Common myeloid progenitor, CD34-positive (primary cell): ENCODE results near the gene ITSN1.

ENCODE experiments used
- CTCF ChIA-PET: fragments of 350-600 bp; sonication (Branson Sonifier 250); formaldehyde crosslinking; loops from one replicate; lab custom pipeline; 2021; ENCODE audit warnings: antibody characterized with exemption; lab: Charles Lee
- POLR2A ChIA-PET: fragments of 350-600 bp; sonication (Branson Sonifier 250); formaldehyde crosslinking; loops from one replicate; lab custom pipeline; 2021; ENCODE audit warnings: antibody characterized with exemption; lab: Charles Lee
- DNase-seq, 3 donors: peaks; one replicate each; pipeline versions ENCODE4 v3.0.0 to v3.0.0-alpha.2; 2013
- H3K27ac ChIP-seq, 2 experiments: 1 replicate in 1 of 2; 2 replicates in 1 of 2; pipeline ENCODE4 v1.7.0; 2013; ENCODE audit warnings: inconsistent platforms in 2 of 2, low read length in 2 of 2, mild to moderate bottlenecking in 2 of 2, low read depth in 1 of 2, moderate library complexity in 1 of 2; ENCODE audit not compliant: severe bottlenecking in 2 of 2, insufficient read depth in 1 of 2, poor library complexity in 1 of 2
- H3K27me3 ChIP-seq, 5 experiments: replicated peaks in 2 of 5; 1 replicate in 3 of 5; 2 replicates in 2 of 5; pipeline versions ENCODE4 v1.6.1 to v1.7.0; 2013; ENCODE audit warnings: low read length in 4 of 5, mild to moderate bottlenecking in 2 of 5, moderate library complexity in 2 of 5, inconsistent platforms in 1 of 5; ENCODE audit not compliant: insufficient read depth in 5 of 5, control insufficient read depth in 4 of 5
- H3K36me3 ChIP-seq, 4 experiments: 1 replicate in 2 of 4; 2 replicates in 2 of 4; pipeline versions ENCODE4 v1.6.1 to v1.7.0; 2013; ENCODE audit warnings: low read length in 3 of 4, control low read depth in 1 of 4, mild to moderate bottlenecking in 1 of 4; ENCODE audit not compliant: control insufficient read depth in 4 of 4, insufficient read depth in 4 of 4
- H3K4me1 ChIP-seq, 4 experiments: 1 replicate in 3 of 4; 2 replicates in 1 of 4; pipeline versions ENCODE4 v1.6.1 to v1.7.1; 2013; ENCODE audit warnings: low read length in 3 of 4, mild to moderate bottlenecking in 3 of 4, control low read depth in 1 of 4, inconsistent platforms in 1 of 4, moderate library complexity in 1 of 4; ENCODE audit not compliant: control insufficient read depth in 4 of 4, insufficient read depth in 4 of 4; ENCODE audit errors: control extremely low read depth in 1 of 4
- H3K4me3 ChIP-seq, 7 experiments: 1 replicate in 4 of 7; 2 replicates in 3 of 7; pipeline versions ENCODE4 v1.5.1 to v1.7.0; 2013; ENCODE audit warnings: mild to moderate bottlenecking in 7 of 7, low read length in 6 of 7, moderate library complexity in 6 of 7, inconsistent platforms in 2 of 7, low read depth in 2 of 7, control low read depth in 1 of 7; ENCODE audit not compliant: insufficient read depth in 4 of 7, control insufficient read depth in 1 of 7; ENCODE audit errors: extremely low read depth in 1 of 7
- H3K9me3 ChIP-seq, 5 experiments: 1 replicate in 4 of 5; 2 replicates in 1 of 5; pipeline versions ENCODE4 v1.6.1 to v1.7.1; 2013; ENCODE audit warnings: low read length in 4 of 5, mild to moderate bottlenecking in 2 of 5, inconsistent platforms in 1 of 5, low read depth in 1 of 5, moderate library complexity in 1 of 5; ENCODE audit not compliant: control insufficient read depth in 4 of 5, insufficient read depth in 2 of 5; ENCODE audit errors: control extremely low read depth in 1 of 5
- WGBS: methylation state at CpG from one replicate; pipeline ENCODE4 v1.1.5; 2013; ENCODE audit not compliant: insufficient coverage; 5-methylcytosine and 5-hydroxymethylcytosine counted together

ITSN1 gene

DNA sequence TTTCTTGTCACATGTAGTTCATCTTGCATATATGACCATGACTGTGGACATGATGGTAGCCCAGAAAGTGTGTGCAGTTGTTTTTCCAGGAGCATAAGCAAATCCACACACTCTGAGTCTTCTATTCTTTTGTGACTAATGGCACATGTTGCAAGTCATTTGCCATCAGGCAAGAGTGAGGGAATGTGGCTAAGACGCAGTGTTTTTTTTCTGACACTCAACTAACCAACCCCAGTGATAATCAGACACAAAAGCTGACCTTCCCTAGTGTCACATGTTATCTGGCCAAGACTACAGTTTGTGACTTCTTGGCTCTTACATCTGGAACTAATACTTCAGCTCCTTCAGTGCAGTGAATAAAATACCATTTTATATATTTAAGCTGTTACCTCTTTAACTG lies 108.8 kb downstream of the ITSN1 start:
- no peaks in the 10 kb centered on the region for H3K36me3 ChIP-seq
- ChIA-PET POLR2A (no interaction called here), CTCF (no interaction called here)
- no peak overlapping the region for H3K27ac ChIP-seq
- no peak for DNase-seq
- no CpG with 5 or more reads among the region's 1 CpG for WGBS
- H3K4me3 ChIP-seq: no peak overlapping the region
- H3K9me3 ChIP-seq: peaks cover 0 to 13% (median 4%) of the 10 kb centered on the region in 5 experiments
- H3K27me3 ChIP-seq: no peaks in the 10 kb centered on the region
- H3K4me1 ChIP-seq: no peaks in the 10 kb centered on the region

DNA sequence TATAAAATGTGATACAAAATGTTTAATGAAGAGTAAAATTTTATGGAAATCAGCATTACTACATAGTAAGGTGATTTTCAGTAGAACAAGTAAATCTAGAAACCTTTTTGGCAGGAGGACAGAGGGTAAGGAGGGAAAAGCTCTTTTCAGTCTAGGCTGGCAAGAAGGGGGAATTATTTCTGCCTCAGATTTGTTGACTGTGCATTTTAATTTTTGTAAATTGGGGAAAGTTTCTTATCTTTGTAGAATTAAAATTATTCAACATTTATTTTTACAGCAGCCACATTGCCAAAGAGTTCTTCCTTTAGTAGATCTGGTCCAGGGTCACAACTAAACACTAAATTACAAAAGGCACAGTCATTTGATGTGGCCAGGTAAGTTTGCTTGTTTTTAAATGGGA lies 109.2 kb downstream of the ITSN1 start:
- ChIA-PET POLR2A (no interaction called here), CTCF (no interaction called here)
- peaks cover 0 to 9% (median 4%) of the 10 kb centered on the region in 5 experiments for H3K9me3 ChIP-seq
- DNase-seq: no peak
- no peaks in the 10 kb centered on the region for H3K36me3 ChIP-seq
- no peaks in the 10 kb centered on the region for H3K4me1 ChIP-seq
- no peak overlapping the region for H3K27ac ChIP-seq
- no peak overlapping the region for H3K4me3 ChIP-seq
- H3K27me3 ChIP-seq: no peaks in the 10 kb centered on the region

DNA sequence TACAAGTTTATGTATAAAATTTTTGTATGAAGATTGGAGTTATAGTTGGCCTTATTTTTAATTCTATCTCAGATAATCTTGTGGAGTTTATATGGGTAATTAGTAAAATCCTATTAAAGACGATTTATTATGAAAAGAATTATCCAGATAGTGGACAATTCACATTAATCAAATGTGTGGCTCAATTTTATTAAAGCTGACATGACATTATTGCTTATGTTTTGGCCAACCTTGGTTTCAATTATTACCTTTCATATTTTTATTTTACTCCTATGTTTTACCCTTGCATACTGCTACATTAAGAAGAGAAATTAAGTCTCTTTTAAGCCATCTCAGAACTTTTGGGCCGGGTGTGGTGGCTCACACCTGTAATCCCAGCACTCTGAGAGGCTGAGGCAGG lies 110.0 kb downstream of the ITSN1 start:
- Histone ChIP-seq H3K27me3 (no peaks in the 10 kb centered on the region), H3K27ac (no peak overlapping the region), H3K4me3 (no peak overlapping the region), H3K9me3 (peaks cover 0 to 5% (median 2%) of the 10 kb centered on the region in 5 experiments), H3K36me3 (no peaks in the 10 kb centered on the region), H3K4me1 (no peaks in the 10 kb centered on the region)
- 100% methylated on average over 1 of the region's 2 CpGs for WGBS
- DNase-seq: no peak
- ChIA-PET POLR2A (no interaction called here), CTCF (no interaction called here)

DNA sequence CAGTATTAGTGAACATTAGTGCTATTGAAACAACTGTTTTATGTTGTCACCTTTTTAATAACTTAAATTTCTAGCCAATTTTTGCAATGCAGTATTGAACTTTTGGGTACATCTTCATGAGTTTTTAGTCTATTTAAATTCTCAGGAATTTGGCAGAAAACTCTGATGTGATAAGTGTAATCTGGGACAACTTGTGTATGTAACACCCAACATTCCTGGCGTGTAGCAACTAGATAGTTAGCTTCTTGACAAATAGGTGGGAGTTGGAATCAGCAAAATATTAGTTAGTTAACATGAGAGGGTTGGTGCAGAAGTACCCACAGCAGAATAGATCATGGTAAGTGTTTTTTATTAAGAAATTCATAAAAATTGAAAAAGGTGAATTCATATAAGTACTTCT lies 111.6 kb downstream of the ITSN1 start:
- Histone ChIP-seq H3K4me1 (no peaks in the 10 kb centered on the region), H3K27me3 (no peaks in the 10 kb centered on the region), H3K4me3 (no peak overlapping the region), H3K9me3 (no peaks in the 10 kb centered on the region), H3K27ac (no peak overlapping the region), H3K36me3 (no peaks in the 10 kb centered on the region)
- CTCF ChIA-PET: no interaction called here
- WGBS: 83% methylated on average over 1 of the region's 1 CpG
- POLR2A ChIA-PET: no interaction called here
- no peak for DNase-seq

DNA sequence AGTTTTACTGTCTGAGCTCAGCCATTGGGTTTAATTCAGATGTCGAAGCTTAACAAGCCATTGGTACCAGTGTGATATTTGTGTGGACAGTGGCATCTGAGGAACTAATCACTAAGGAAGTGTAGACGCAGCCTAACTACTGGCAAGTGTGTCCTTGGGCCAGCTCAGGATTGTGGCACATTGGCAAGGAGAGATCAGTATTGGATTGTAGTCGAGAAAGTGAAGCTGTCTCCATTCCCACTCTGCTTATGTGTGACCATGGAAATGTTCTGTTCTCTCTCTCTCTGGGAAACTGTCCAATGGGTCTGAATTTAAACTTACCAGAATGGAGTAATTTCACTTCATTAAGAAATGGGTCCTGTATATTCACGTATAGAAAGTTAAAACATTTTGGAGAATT lies 112.2 kb downstream of the ITSN1 start:
- no peak for DNase-seq
- no peaks in the 10 kb centered on the region for H3K4me1 ChIP-seq
- no peaks in the 10 kb centered on the region for H3K36me3 ChIP-seq
- ChIA-PET POLR2A (no interaction called here), CTCF (no interaction called here)
- 92% methylated on average over 3 of the region's 4 CpGs for WGBS
- H3K27ac ChIP-seq: no peak overlapping the region
- H3K4me3 ChIP-seq: no peak overlapping the region
- no peaks in the 10 kb centered on the region for H3K27me3 ChIP-seq
- no peaks in the 10 kb centered on the region for H3K9me3 ChIP-seq

DNA sequence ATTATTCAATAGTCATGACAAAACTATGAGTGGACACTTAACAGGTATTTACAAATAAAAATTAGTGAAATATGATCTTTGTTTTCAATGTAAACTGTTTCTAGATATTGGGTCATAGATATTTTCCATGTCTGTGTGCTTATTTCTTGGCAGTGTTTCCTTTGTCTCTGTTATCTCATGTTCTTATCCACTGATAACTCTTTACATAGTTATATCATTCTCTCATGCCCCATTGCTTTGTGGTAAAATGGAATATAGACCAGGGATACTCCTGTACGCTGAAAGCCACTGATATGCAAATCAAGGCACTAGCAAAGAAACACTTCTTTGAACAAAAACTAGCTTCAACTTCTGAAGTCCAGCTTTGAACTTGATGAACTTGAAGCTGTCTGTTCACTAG lies 113.1 kb downstream of the ITSN1 start:
- Histone ChIP-seq H3K36me3 (no peaks in the 10 kb centered on the region), H3K4me3 (no peak overlapping the region), H3K27me3 (no peaks in the 10 kb centered on the region), H3K27ac (no peak overlapping the region), H3K9me3 (no peaks in the 10 kb centered on the region), H3K4me1 (no peaks in the 10 kb centered on the region)
- ChIA-PET POLR2A (no interaction called here), CTCF (no interaction called here)
- no peak for DNase-seq
- no CpG with 5 or more reads among the region's 1 CpG for WGBS

DNA sequence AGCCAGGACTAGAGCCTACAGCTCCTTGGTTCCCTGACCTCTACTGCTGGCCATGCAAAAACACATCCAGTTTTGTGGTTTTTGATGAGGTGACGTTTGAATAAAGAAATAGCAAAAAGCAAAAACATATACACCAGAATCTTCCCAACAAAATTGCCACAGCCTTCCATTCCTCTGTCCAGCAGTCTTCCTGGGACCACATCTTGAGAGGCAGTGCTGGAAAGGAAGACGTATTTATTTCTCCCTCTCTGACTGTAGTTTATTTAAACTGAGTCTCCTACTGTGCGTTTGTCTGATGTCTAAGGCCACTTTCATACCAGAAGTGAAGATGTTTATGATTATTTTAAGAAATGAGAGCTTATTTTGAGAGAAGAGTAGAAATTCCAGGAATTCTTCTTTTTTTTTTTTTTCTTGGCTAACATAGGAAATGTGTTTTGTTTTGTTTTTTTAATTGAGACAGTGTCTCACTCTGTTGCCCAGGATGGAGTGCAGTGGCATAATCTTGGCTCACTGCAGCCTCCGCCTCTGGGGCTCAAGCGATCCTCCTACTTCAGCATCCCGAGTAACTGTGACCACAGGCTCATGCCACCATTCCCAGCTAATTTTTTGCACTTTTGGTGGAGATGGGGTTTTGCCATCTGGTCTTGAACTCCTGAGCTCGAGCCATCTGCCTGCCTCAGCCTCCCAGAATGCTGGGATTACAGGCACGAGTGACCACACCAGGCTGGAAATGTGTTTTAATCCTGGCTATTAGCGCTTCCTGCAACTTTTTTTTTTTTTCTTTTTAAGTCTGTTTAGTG lies 118.5 kb downstream of the ITSN1 start:
- no peak for DNase-seq
- Histone ChIP-seq H3K9me3 (no peaks in the 10 kb centered on the region), H3K4me3 (no peak overlapping the region), H3K36me3 (no peaks in the 10 kb centered on the region), H3K27me3 (no peaks in the 10 kb centered on the region), H3K4me1 (peaks cover 0 to 9% (median 7%) of the 10 kb centered on the region in 4 experiments), H3K27ac (no peak overlapping the region)
- CTCF ChIA-PET: no interaction called here
- WGBS: 100% methylated on average over 3 of the region's 9 CpGs
- POLR2A ChIA-PET: no interaction called here
